HL-60 (cell line): ENCODE data around the gene SHC2.

Experiments used
- CTCF ChIP-seq: IDR thresholded peaks from one replicate; pipeline ENCODE4 v1.5.1; 2011; ENCODE audit warnings: low read length, control low read depth, inconsistent platforms; ENCODE audit not compliant: insufficient read depth
- GABPA ChIP-seq: IDR thresholded peaks from 2 replicates; pipeline ENCODE4 v1.6.1; 2012; ENCODE audit warnings: low read depth
- POLR2AphosphoS5 ChIP-seq: IDR thresholded peaks from 2 replicates; pipeline ENCODE4 v1.6.1; 2012; ENCODE audit warnings: low read depth
- REST ChIP-seq: IDR thresholded peaks from 2 replicates; pipeline ENCODE4 v1.6.1; 2012; ENCODE audit warnings: low read depth; ENCODE audit not compliant: insufficient replicate concordance
- SPI1 ChIP-seq: IDR thresholded peaks from 2 replicates; pipeline ENCODE4 v1.6.1; 2012; ENCODE audit warnings: low read depth, mild to moderate bottlenecking, borderline replicate concordance

- TF ChIP-seq CTCF (no peak), REST (no peak), POLR2AphosphoS5 (no peak), GABPA (no peak), SPI1 (no peak)
Measured at GRCh38 chr19:371501-372168, 89.2 kb downstream of the SHC2 start.
